Rectal smooth muscle tissue (tissue), 1 donor: Measurements from ENCODE around the gene GPR78.

Source experiments
- H3K27ac ChIP-seq: one replicate; pipeline ENCODE4 v1.7.0; 2013; ENCODE audit warnings: low read depth, low read length, inconsistent platforms
- H3K27me3 ChIP-seq: one replicate; pipeline ENCODE4 v1.7.0; 2013; ENCODE audit warnings: low read length; ENCODE audit not compliant: control insufficient read depth, insufficient read depth
- H3K36me3 ChIP-seq: one replicate; pipeline ENCODE4 v1.7.0; 2013; ENCODE audit warnings: low read length; ENCODE audit not compliant: control insufficient read depth, insufficient read depth
- H3K4me1 ChIP-seq: one replicate; pipeline ENCODE4 v1.7.0; 2013; ENCODE audit warnings: low read length; ENCODE audit not compliant: control insufficient read depth, insufficient read depth
- H3K4me3 ChIP-seq: one replicate; pipeline ENCODE4 v1.7.0; 2013; ENCODE audit warnings: low read length
- H3K9ac ChIP-seq: one replicate; pipeline ENCODE4 v1.7.0; 2013; ENCODE audit warnings: low read length

GPR78 gene

GRCh38 chr4:8594097-8595038 lies 14.2 kb downstream of the GPR78 start:
- no peak overlapping the region for H3K9ac ChIP-seq
- no peaks in the 10 kb centered on the region for H3K36me3 ChIP-seq
- no peak overlapping the region for H3K27ac ChIP-seq
- H3K27me3 ChIP-seq = peaks cover 23% of the 10 kb centered on the region
- H3K4me3 ChIP-seq = no peak overlapping the region
- H3K4me1 ChIP-seq = no peaks in the 10 kb centered on the region

- Histone ChIP-seq H3K27me3 (peaks cover 23% of the 10 kb centered on the region), H3K36me3 (no peaks in the 10 kb centered on the region), H3K4me1 (no peaks in the 10 kb centered on the region), H3K4me3 (no peak overlapping the region), H3K27ac (no peak overlapping the region), H3K9ac (no peak overlapping the region)
Measured at GRCh38 chr4:8595237-8596087, 15.3 kb downstream of the GPR78 start.

GRCh38 chr4:8596891-8597290 lies 16.7 kb downstream of the GPR78 start:
- Histone ChIP-seq H3K27ac (no peak overlapping the region), H3K36me3 (no peaks in the 10 kb centered on the region), H3K27me3 (peaks cover 13% of the 10 kb centered on the region), H3K9ac (no peak overlapping the region), H3K4me1 (no peaks in the 10 kb centered on the region), H3K4me3 (no peak overlapping the region)

- no peak overlapping the region for H3K9ac ChIP-seq
- no peak overlapping the region for H3K27ac ChIP-seq
- H3K4me1 ChIP-seq = no peaks in the 10 kb centered on the region
- peaks cover 9% of the 10 kb centered on the region for H3K27me3 ChIP-seq
- H3K36me3 ChIP-seq = no peaks in the 10 kb centered on the region
- H3K4me3 ChIP-seq = no peak overlapping the region
Measured at GRCh38 chr4:8597319-8597718, 17.1 kb downstream of the GPR78 start.

DNA sequence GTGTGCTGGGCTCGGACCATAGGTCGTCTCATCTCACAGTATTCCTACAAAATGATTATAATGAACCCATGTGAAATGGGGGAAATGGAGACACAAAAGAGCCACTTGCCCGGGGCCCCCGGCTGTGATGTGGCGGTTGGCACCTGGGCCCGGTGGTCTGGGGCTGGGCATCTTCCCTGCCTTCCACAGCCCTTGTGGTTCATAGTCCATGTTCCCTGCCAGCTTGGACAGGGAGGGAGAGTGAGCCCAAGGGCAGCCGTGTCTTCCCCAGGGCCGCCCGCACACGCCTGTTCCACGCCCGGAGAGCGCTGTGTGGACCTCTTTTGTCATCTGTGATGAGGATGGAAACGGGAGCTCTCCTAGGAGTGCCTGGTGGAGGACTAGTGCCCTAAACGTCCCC lies 17.6 kb downstream of the GPR78 start:
- H3K27ac ChIP-seq = no peak overlapping the region
- no peaks in the 10 kb centered on the region for H3K4me1 ChIP-seq
- H3K27me3 ChIP-seq = peaks cover 7% of the 10 kb centered on the region
- H3K4me3 ChIP-seq = no peak overlapping the region
- no peaks in the 10 kb centered on the region for H3K36me3 ChIP-seq
- no peak overlapping the region for H3K9ac ChIP-seq

- Histone ChIP-seq H3K4me3 (no peak overlapping the region), H3K27ac (no peak overlapping the region)
Measured at GRCh38 chr4:8598391-8599090, 18.3 kb downstream of the GPR78 start.

GRCh38 chr4:8599091-8599460 lies 18.9 kb downstream of the GPR78 start:
- no peaks in the 10 kb centered on the region for H3K4me1 ChIP-seq
- H3K27me3 ChIP-seq = peaks cover 1% of the 10 kb centered on the region
- no peak overlapping the region for H3K4me3 ChIP-seq
- H3K27ac ChIP-seq = no peak overlapping the region
- H3K9ac ChIP-seq = no peak overlapping the region
- no peaks in the 10 kb centered on the region for H3K36me3 ChIP-seq

More at GRCh38 chr4:8598391-8599090, 18.3 kb downstream of the GPR78 start:
- no peak overlapping the region for H3K9ac ChIP-seq
- H3K27me3 ChIP-seq = peaks cover 7% of the 10 kb centered on the region
- H3K4me1 ChIP-seq = no peaks in the 10 kb centered on the region
- no peaks in the 10 kb centered on the region for H3K36me3 ChIP-seq

GRCh38 chr4:8599657-8600056 lies 19.5 kb downstream of the GPR78 start:
- no peaks in the 10 kb centered on the region for H3K27me3 ChIP-seq
- H3K4me3 ChIP-seq = no peak overlapping the region
- no peak overlapping the region for H3K9ac ChIP-seq
- H3K36me3 ChIP-seq = no peaks in the 10 kb centered on the region
- no peaks in the 10 kb centered on the region for H3K4me1 ChIP-seq
- H3K27ac ChIP-seq = no peak overlapping the region

GRCh38 chr4:8600266-8600665 lies 20.1 kb downstream of the GPR78 start:
- no peak overlapping the region for H3K27ac ChIP-seq
- H3K36me3 ChIP-seq = no peaks in the 10 kb centered on the region
- no peaks in the 10 kb centered on the region for H3K27me3 ChIP-seq
- H3K9ac ChIP-seq = no peak overlapping the region
- H3K4me1 ChIP-seq = no peaks in the 10 kb centered on the region
- H3K4me3 ChIP-seq = no peak overlapping the region

- Histone ChIP-seq H3K27me3 (no peaks in the 10 kb centered on the region), H3K4me1 (no peaks in the 10 kb centered on the region), H3K9ac (no peak overlapping the region), H3K36me3 (no peaks in the 10 kb centered on the region), H3K4me3 (no peak overlapping the region), H3K27ac (no peak overlapping the region)
Measured at GRCh38 chr4:8600686-8601085, 20.5 kb downstream of the GPR78 start.

DNA sequence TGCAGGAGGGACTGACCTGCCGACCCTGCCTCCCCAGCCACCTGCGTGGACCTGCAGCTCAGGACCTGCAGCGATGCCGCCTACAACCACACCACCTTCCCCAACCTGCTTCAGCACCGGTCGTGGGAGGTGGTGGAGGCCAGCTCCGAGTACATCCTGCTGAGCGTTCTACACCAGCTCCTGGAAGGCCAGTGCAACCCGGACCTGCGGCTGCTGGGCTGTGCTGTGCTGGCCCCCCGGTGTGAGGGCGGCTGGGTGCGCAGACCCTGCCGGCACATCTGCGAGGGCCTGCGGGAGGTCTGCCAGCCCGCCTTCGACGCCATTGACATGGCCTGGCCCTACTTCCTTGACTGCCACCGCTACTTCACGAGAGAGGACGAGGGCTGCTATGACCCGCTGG lies 20.9 kb downstream of the GPR78 start:
- Histone ChIP-seq H3K9ac (no peak overlapping the region), H3K27ac (no peak overlapping the region), H3K4me1 (no peaks in the 10 kb centered on the region), H3K36me3 (no peaks in the 10 kb centered on the region), H3K4me3 (no peak overlapping the region), H3K27me3 (no peaks in the 10 kb centered on the region)

DNA sequence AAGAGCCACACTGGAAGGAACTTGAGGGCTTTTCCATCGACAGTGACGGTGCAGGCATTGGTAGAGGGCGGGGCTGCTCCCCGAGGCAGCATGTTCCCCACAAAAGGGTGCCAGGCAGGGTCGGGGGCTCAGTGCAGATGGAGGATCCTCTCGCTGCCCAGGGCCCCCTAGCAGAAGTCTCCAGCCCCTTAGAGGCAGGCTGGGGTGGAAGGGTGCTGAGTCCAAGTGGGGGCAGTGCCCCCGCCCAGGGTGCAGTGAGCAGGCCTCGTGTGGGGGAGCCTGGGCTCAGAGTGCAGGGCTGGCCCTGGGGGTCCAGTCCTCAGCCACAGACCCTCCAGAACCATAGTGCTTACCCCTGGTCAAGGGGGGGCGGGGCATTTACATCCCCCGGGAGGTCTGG lies 21.4 kb downstream of the GPR78 start:
- no peak overlapping the region for H3K27ac ChIP-seq
- no peak overlapping the region for H3K9ac ChIP-seq
- H3K27me3 ChIP-seq = no peaks in the 10 kb centered on the region
- no peak overlapping the region for H3K4me3 ChIP-seq
- H3K36me3 ChIP-seq = no peaks in the 10 kb centered on the region
- H3K4me1 ChIP-seq = no peaks in the 10 kb centered on the region
